HEK293 (cell line): Measurements from ENCODE around the gene CATSPERD.

Experiments
- GLI4 ChIP-seq: fragments of 450-650 bp; formaldehyde crosslinking; IDR thresholded peaks from 2 replicates; pipeline ENCODE4 v1.5.1; 2016; ENCODE audit warnings: missing biosample characterization, missing genetic modification characterization
- GLIS1 ChIP-seq: fragments of 450-650 bp; formaldehyde crosslinking; IDR thresholded peaks from 2 replicates; pipeline ENCODE4 v1.5.1; 2016; ENCODE audit warnings: missing biosample characterization, missing genetic modification characterization
- GLIS2 ChIP-seq: fragments of 450-650 bp; formaldehyde crosslinking; IDR thresholded peaks from 2 replicates; pipeline ENCODE4 v1.5.1; 2016; ENCODE audit warnings: missing biosample characterization, missing genetic modification characterization
- HOXC10 ChIP-seq: sonication (generic); formaldehyde crosslinking; IDR thresholded peaks from 2 replicates; pipeline ENCODE4 v1.8.1; 2023; ENCODE audit warnings: mild to moderate bottlenecking, missing genetic modification reagents
- KLF1 ChIP-seq: fragments of 450-650 bp; formaldehyde crosslinking; IDR thresholded peaks from 2 replicates; pipeline ENCODE4 v1.5.1; 2016; ENCODE audit warnings: missing biosample characterization, missing genetic modification characterization
- REST ChIP-seq: fragments of 450-650 bp; formaldehyde crosslinking; IDR thresholded peaks from 2 replicates; pipeline ENCODE4 v1.5.1; 2016; ENCODE audit warnings: missing biosample characterization, missing genetic modification characterization
- YY1 ChIP-seq: fragments of 450-650 bp; formaldehyde crosslinking; IDR thresholded peaks from 2 replicates; pipeline ENCODE4 v1.5.1; 2018; ENCODE audit warnings: missing biosample characterization, missing genetic modification characterization
- ZBTB48 ChIP-seq: fragments of 450-650 bp; formaldehyde crosslinking; IDR thresholded peaks from 2 replicates; pipeline ENCODE4 v1.5.1; 2016; ENCODE audit warnings: missing biosample characterization, missing genetic modification characterization
- ZBTB6 ChIP-seq: fragments of 450-650 bp; formaldehyde crosslinking; IDR thresholded peaks from 2 replicates; pipeline ENCODE4 v1.5.1; 2017; ENCODE audit warnings: missing biosample characterization, missing genetic modification characterization
- ZFHX2 ChIP-seq: fragments of 450-650 bp; formaldehyde crosslinking; conservative IDR thresholded peaks from 2 replicates; pipeline ENCODE4 v1.5.1; 2016; ENCODE audit warnings: missing biosample characterization, missing genetic modification characterization
- ZFP41 ChIP-seq: fragments of 450-650 bp; formaldehyde crosslinking; IDR thresholded peaks from 2 replicates; pipeline ENCODE4 v1.5.1; 2016; ENCODE audit warnings: missing biosample characterization, missing genetic modification characterization, borderline replicate concordance
- ZIC2 ChIP-seq: fragments of 450-650 bp; formaldehyde crosslinking; IDR thresholded peaks from 2 replicates; pipeline ENCODE4 v1.5.1; 2016; ENCODE audit warnings: missing biosample characterization, missing genetic modification characterization
- ZNF132 ChIP-seq: fragments of 450-650 bp; formaldehyde crosslinking; IDR thresholded peaks from 2 replicates; pipeline ENCODE4 v1.5.1; 2017; ENCODE audit warnings: missing biosample characterization, missing genetic modification characterization, borderline replicate concordance
- ZNF146 ChIP-seq: fragments of 450-650 bp; formaldehyde crosslinking; IDR thresholded peaks from 2 replicates; pipeline ENCODE4 v1.5.1; 2016; ENCODE audit warnings: missing biosample characterization, missing genetic modification characterization
- ZNF157 ChIP-seq: fragments of 450-650 bp; formaldehyde crosslinking; IDR thresholded peaks from 2 replicates; pipeline ENCODE4 v1.5.1; 2016; ENCODE audit warnings: missing biosample characterization, missing genetic modification characterization
- ZNF2 ChIP-seq: fragments of 450-650 bp; formaldehyde crosslinking; IDR thresholded peaks from 2 replicates; pipeline ENCODE4 v1.5.1; 2016; ENCODE audit warnings: missing biosample characterization, missing genetic modification characterization
- ZNF311 ChIP-seq: fragments of 450-650 bp; formaldehyde crosslinking; IDR thresholded peaks from 2 replicates; pipeline ENCODE4 v1.5.1; 2017; ENCODE audit warnings: missing biosample characterization, missing genetic modification characterization, borderline replicate concordance
- ZNF416 ChIP-seq: fragments of 450-650 bp; formaldehyde crosslinking; IDR thresholded peaks from 2 replicates; pipeline ENCODE4 v1.5.1; 2016; ENCODE audit warnings: missing biosample characterization, missing genetic modification characterization
- ZNF501 ChIP-seq: fragments of 450-650 bp; formaldehyde crosslinking; IDR thresholded peaks from 2 replicates; pipeline ENCODE4 v1.5.1; 2016; ENCODE audit warnings: missing biosample characterization, missing genetic modification characterization
- ZNF585B ChIP-seq: fragments of 450-650 bp; formaldehyde crosslinking; IDR thresholded peaks from 2 replicates; pipeline ENCODE4 v1.5.1; 2016; ENCODE audit warnings: missing biosample characterization, missing genetic modification characterization
- ZNF623 ChIP-seq: fragments of 450-650 bp; formaldehyde crosslinking; IDR thresholded peaks from 2 replicates; pipeline ENCODE4 v1.5.1; 2016; ENCODE audit warnings: missing biosample characterization, missing genetic modification characterization
- TF ChIP-seq, protein P1 (sequence below): fragments of 450-650 bp; formaldehyde crosslinking; IDR thresholded peaks from 2 replicates; pipeline ENCODE4 v1.5.1; 2016; ENCODE audit warnings: missing biosample characterization, missing genetic modification characterization
- TF ChIP-seq, protein P2 (sequence below): fragments of 450-650 bp; formaldehyde crosslinking; IDR thresholded peaks from 2 replicates; pipeline ENCODE4 v1.5.1; 2016; ENCODE audit warnings: missing biosample characterization, missing genetic modification characterization
- TF ChIP-seq, protein P3 (sequence below): fragments of 450-650 bp; formaldehyde crosslinking; IDR thresholded peaks from 2 replicates; pipeline ENCODE4 v1.5.1; 2017; ENCODE audit warnings: missing biosample characterization, missing genetic modification characterization
- TF ChIP-seq, protein P4 (sequence below): fragments of 450-650 bp; formaldehyde crosslinking; IDR thresholded peaks from 2 replicates; pipeline ENCODE4 v1.5.1; 2016; ENCODE audit warnings: missing biosample characterization, missing genetic modification characterization

Gene CATSPERD

GRCh38 chr19:5790559-5791520 lies 70.4 kb downstream of the CATSPERD start, which contains the start of gene DUS3L (continued):
- TF ChIP-seq, protein P1, sequence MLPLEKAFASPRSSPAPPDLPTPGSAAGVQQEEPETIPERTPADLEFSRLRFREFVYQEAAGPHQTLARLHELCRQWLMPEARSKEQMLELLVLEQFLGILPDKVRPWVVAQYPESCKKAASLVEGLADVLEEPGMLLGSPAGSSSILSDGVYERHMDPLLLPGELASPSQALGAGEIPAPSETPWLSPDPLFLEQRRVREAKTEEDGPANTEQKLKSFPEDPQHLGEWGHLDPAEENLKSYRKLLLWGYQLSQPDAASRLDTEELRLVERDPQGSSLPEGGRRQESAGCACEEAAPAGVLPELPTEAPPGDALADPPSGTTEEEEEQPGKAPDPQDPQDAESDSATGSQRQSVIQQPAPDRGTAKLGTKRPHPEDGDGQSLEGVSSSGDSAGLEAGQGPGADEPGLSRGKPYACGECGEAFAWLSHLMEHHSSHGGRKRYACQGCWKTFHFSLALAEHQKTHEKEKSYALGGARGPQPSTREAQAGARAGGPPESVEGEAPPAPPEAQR (tag by site-specific recombination): peak; percentile 64; the same call in 1 of the 2 replicates
- TF ChIP-seq, protein P2, sequence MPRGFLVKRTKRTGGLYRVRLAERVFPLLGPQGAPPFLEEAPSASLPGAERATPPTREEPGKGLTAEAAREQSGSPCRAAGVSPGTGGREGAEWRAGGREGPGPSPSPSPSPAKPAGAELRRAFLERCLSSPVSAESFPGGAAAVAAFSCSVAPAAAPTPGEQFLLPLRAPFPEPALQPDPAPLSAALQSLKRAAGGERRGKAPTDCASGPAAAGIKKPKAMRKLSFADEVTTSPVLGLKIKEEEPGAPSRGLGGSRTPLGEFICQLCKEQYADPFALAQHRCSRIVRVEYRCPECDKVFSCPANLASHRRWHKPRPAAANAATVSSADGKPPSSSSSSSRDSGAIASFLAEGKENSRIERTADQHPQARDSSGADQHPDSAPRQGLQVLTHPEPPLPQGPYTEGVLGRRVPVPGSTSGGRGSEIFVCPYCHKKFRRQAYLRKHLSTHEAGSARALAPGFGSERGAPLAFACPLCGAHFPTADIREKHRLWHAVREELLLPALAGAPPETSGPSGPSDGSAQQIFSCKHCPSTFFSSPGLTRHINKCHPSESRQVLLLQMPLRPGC (tag by site-specific recombination): peak; percentile 79
- TF ChIP-seq YY1 (tag by site-specific recombination) (peak; percentile 93), ZFP41 (tag by site-specific recombination) (no peak), HOXC10 (CRISPR knock-in tag) (no peak), ZNF416 (no peak), ZNF311 (tag by site-specific recombination) (no peak), ZNF132 (tag by site-specific recombination) (no peak), ZNF501 (tag by site-specific recombination) (peak; percentile 70; the same call in 1 of the 2 replicates), ZBTB6 (tag by site-specific recombination) (peak; percentile 40; the same call in 1 of the 2 replicates), GLI4 (no peak), ZNF2 (tag by site-specific recombination) (peak; percentile 94), GLIS2 (tag by site-specific recombination) (no peak), ZNF146 (tag by site-specific recombination) (peak; percentile 66), ZNF585B (tag by site-specific recombination) (no peak), ZNF157 (tag by site-specific recombination) (no peak), ZNF623 (tag by site-specific recombination) (peak; percentile 32; the same call in 1 of the 2 replicates), KLF1 (tag by site-specific recombination) (peak; percentile 43), ZBTB48 (0 out of 2 replicates have a peak, but pooled peaks have one; percentile 39), GLIS1 (tag by site-specific recombination) (peak; percentile 34; the same call in 1 of the 2 replicates), ZFHX2 (tag by site-specific recombination) (no peak), ZIC2 (peak; percentile 32; the same call in 1 of the 2 replicates), REST (tag by site-specific recombination) (peak; percentile 48; the same call in 1 of the 2 replicates)
- TF ChIP-seq, protein P3, sequence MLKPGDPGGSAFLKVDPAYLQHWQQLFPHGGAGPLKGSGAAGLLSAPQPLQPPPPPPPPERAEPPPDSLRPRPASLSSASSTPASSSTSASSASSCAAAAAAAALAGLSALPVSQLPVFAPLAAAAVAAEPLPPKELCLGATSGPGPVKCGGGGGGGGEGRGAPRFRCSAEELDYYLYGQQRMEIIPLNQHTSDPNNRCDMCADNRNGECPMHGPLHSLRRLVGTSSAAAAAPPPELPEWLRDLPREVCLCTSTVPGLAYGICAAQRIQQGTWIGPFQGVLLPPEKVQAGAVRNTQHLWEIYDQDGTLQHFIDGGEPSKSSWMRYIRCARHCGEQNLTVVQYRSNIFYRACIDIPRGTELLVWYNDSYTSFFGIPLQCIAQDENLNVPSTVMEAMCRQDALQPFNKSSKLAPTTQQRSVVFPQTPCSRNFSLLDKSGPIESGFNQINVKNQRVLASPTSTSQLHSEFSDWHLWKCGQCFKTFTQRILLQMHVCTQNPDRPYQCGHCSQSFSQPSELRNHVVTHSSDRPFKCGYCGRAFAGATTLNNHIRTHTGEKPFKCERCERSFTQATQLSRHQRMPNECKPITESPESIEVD (tag by site-specific recombination): no peak
- TF ChIP-seq, protein P4, sequence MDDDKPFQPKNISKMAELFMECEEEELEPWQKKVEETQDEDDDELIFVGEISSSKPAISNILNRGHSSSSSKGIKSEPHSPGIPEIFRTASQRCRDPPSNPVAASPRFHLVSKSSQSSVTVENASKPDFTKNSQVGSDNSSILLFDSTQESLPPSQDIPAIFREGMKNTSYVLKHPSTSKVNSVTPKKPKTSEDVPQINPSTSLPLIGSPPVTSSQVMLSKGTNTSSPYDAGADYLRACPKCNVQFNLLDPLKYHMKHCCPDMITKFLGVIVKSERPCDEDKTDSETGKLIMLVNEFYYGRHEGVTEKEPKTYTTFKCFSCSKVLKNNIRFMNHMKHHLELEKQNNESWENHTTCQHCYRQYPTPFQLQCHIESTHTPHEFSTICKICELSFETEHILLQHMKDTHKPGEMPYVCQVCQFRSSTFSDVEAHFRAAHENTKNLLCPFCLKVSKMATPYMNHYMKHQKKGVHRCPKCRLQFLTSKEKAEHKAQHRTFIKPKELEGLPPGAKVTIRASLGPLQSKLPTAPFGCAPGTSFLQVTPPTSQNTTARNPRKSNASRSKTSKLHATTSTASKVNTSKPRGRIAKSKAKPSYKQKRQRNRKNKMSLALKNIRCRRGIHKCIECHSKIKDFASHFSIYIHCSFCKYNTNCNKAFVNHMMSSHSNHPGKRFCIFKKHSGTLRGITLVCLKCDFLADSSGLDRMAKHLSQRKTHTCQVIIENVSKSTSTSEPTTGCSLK (tag by site-specific recombination): no peak
